ENCODE measurements around the gene TMEM248.
"Not testable (repeated sequence)": the region's sequence is repeated elsewhere in the genome, so short reads cannot be mapped to it uniquely, and the experiment has no call there.

Gene TMEM248, protein sequence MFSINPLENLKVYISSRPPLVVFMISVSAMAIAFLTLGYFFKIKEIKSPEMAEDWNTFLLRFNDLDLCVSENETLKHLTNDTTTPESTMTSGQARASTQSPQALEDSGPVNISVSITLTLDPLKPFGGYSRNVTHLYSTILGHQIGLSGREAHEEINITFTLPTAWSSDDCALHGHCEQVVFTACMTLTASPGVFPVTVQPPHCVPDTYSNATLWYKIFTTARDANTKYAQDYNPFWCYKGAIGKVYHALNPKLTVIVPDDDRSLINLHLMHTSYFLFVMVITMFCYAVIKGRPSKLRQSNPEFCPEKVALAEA

DNA sequence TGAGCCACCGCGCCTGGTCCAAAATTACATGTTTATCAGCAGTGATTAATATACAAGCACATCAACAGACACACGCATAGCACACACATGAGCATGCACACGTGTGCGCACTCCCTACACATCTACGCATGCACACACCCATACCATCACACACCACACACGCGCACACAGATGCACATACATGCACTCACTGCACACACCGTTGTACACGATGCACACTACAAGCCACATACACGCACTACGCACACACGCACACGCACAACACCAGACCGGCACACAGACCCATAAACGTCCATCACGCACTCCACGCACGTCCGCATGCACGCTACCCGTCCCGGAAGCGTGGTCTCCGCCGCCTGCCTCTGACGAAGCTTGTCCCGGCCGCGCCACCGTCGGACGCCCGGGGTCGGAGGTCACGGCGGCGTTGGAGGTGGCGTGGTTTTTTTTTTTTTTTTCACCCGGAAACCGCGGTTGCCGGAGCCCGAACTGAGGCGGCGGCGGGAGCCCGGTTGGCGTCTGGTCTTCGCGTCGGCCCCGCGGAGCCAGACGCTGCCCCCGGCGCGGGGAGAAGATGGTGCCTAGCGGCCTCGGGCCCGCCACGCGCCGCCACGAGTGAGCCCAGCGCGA is at the start of gene TMEM248:
TSS of gene TMEM248 (plus strand) at position 457 of the 627 bp plus-strand sequence. CDS start 20,641 bp downstream, outside the sequence.
- DNase-seq (ENCODE audit: low read depth): peak; percentile 22

DNA sequence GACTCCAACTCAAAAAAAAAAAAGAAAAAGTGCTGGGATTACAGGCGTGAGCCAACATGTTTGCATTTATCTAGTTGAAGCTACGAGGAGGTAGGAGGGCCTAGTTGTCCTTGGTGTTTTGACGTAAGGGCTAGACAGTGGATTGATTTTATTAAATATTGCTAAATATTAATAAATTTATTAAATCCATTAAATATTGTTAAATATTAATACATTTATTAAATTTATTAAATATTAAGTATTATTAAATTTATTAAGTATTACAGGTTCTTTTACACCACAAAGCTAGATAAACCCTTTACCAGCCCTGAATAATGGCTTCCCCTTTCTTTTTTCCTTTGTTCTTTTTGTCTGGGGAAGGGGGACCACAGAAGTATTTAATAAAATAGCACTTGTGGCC is 47.5 kb upstream of the TMEM248 start:
- DNase-seq (ENCODE audit: low read depth): no peak

DNA sequence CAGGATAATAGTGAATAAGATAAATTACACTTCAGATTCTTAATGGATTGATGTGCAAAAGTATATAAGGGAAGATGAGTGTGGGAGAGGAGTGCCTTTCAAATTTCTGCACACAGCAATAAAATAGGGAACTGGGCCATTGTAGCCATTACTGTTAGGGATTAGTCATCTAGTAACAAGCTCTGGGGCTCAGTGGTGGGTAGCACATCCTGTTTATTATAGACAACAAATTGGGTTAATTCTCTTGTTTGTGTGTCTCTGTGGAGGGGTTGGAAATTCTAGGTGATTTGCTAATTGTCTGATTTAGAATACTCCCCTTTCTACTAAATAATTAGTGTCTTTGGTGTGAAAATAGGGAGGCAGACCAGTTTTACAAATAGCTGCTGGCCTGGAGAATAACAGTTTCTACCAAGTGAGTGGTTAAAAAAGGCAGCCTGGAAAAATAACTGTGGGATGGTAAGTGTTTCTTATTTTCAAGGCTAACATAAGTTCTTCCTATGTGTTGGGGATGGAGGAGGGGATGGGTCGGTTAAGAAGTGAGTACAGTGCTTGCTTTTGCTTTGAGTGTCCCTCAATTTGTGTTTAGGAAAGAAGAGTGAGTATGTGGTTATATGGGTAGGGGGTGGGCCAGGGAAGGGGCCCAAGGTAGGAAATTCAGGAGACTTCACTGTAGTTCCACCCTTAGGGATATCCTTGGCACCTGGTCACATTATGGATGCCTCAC is 43.3 kb upstream of the TMEM248 start:
- DNase-seq (ENCODE audit: low read depth): no peak

DNA sequence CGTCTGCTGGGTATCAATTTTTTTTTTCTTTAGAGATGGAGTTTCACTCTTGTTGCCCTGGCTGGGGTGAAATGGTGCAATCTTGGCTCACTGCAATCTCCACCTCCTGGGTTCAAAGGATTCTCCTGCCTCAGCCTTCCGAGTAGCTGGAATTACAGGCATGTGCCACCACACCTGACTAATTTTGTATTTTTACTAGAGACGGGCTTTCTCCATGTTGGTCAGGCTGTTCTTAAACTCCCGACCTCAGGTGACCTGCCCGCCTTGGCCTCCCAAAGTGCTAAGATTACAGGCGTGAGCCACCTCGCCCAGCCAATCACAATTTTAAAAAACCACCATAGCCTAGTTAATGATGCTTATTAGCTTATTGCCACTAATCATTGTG is 42.7 kb upstream of the TMEM248 start:
- not testable (repeated sequence) for DNase-seq (ENCODE audit: low read depth)

DNA sequence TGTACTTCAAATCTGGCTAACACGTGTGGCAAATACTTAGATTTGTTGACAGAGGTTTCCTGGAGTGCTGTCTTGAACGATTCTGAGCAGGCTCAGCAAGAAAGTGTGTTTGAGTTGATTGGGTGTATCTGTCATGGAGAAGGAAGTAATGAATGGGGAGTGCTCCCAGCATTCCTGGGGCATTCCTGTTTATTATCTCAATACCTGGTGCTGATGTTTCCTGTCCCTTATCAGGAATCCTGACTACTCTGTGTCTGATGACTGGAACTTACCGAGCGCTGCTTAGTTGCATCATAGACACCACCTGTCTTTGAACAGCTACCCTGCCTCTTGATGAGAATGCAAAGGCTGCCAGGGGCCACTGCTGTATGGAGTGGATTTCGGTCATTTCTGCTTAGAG is 41.0 kb upstream of the TMEM248 start:
- DNase-seq (ENCODE audit: low read depth): no peak

DNA sequence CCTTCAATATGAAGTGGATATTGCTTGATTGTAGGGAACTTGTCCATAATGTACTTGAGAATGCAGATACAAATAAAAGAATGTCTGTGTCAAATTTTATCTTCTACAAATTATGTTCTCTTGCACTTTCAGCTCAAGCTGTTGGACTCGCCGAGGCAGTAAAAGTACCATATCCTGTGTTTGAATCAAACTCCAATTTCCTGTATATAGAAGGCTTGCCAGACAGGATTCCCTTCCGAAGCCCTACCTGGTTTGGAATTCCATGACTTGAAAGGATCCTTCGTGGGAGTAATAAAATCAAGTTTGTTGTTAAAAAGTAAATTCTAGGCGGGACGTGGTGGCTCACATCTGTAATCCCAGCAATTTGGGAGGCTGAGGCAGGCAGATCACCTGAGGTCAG is 40.4 kb upstream of the TMEM248 start:
- DNase-seq (ENCODE audit: low read depth): not testable (repeated sequence)

DNA sequence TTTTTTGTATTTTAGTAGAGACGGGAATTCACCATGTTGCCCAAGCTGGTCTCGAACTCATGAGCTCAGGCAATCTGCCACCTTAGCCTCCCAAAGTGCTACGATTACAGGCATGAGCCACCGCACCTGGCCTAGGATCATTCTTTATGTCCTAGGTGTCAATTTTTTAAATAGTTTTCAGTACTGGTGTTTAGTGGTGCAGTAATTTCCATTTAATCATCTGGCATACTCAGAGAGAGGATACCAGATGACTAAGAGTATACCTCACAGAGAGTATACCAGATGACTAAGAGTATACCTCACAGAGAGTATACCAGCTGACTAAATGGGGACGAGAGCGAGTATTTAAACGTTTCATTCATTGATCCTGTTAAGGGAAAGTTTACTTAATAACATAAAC is 37.3 kb upstream of the TMEM248 start:
- DNase-seq (ENCODE audit: low read depth): peak; percentile 5

DNA sequence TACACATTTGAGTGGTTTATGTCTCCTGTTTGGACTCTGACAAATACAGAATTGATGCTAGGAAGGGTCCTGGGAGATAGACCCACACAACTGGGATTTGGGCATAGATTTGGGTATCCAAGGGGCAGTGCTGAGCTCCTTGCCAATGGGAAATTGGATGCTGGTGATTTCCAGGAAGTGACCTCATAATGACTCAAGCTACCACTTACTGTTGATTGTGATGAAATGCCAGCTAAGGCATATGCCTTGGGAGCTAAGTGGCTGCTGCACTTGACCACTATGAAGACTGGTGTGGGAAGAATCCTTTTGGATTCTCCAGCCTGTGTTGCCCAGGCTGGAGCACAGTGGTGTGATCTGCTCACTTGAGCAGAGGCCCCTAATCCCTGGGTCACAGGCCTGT is 36.5 kb upstream of the TMEM248 start:
- DNase-seq (ENCODE audit: low read depth): not testable (repeated sequence)

DNA sequence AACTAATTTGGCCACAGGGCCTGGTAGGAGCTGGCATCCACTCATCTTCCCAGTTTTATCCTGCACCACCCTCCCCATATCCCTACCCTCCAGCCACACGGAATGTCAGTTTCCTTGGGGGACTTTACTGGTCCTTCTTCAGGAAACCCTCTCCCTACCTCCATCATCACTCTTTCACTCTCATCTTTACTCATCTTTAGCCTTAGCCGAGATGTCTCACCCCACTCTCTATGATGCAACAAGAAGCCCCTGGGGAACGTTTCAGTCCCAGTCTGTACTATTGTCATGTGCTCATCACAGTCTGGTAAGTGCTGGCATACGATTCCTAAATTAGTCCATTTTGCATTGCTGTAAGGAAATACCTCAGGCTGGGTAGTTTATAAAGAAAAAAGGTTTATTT is 34.9 kb upstream of the TMEM248 start:
- no peak for DNase-seq (ENCODE audit: low read depth)

DNA sequence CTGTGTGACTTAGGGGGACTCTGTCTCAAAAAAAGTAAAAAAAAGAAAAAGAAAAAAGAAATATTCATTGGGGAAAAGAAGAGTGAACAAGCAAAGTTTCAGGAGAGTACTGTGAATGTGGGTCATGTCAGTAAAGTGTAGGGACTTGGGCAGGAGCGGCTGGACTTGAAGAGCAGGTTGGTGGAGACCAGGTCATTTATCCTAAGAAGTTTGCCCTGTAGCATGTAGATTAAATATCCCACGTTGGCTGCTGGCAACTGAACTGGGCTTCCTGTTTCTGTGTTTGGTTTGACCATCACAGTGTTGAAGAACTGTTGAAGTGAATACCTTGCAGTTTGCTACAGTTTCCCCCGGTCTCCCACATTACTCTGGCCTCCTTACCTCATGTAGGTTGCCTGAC is 32.8 kb upstream of the TMEM248 start:
- DNase-seq (ENCODE audit: low read depth): not testable (repeated sequence)

DNA sequence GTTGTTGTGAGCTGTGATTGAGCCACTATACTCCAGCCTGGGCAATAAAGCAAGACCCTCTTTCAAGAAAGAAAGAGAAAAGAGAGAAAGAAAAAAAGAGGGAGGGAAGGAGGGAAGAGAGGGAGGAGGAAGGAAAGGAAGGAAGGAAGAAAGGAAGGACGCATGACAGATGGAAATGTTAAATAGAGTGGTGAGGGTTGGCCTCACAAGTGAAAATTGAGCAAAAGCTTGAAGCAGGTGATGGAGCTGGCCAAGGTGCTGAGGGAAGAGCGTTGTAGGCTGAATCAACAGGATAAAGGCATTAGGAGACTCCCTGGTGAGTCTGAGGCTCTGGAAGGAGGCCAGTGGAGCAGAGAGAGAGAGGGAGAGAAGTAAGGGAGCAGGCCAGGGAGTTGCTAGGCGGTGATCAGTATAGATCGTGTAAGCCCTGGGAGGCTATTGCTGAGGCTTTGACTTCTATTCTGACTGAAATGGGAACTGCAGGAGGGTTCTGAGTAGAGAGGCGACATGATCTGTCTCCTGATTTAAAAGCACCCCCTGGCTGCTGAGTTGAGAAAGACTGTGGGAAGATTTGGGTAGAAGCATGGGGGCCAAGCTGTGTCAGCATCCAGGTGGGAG is 26.5 kb upstream of the TMEM248 start:
- peak; percentile 4 for DNase-seq (ENCODE audit: low read depth)

DNA sequence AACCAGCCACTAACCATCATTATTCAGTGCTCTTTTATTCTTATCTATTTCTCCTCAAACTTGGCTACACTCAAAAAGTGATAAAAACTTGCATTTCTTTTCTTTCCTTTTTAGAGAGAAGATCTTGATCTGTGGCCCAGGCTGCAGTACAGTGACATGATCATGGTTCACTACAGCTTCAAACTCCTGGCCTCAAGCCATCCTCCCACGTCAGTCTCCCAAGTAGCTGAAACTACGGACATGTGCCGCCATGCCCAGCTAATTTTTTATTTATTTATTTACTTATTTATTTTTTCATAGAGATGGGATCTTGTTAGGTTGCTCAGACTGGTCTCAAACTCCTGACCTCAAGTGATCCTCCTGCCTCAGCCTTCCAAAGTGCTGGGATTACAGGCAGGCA is 24.6 kb upstream of the TMEM248 start:
- DNase-seq (ENCODE audit: low read depth): no peak

DNA sequence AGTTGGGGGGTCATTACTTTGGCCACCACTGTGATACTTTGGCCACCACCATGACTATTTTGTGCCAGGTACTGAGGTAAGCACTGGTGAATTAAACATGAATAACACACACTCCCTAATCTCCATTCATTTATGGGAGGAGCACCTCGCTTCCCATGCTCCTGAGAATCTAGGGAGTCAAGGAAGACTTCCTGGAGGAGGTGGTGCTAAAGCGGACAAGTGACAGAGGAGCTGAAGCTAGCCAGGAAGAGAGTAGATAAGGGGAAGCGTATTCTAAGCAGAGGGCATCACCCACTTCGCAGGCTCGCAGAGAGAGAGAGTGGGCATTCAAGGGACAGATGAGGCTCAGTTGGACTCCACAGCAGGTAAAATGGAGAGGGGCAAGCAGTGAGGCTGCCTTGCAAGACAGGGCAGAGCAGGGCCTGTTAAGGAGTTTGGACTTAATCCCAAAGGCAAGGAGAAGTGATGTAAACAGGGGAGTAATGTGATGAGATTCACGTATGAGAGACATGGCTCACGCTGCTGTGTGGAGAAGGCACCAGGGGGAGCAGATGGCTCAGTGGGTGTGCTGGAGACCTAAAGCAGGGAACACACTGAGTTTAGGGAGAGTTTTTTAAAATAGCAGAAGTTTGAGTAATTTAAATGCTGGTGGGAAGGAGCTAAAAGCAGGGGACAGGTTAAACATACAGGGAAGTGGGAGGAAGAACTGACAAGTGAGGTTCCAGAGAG is 21.3 kb upstream of the TMEM248 start:
- DNase-seq (ENCODE audit: low read depth): no peak

DNA sequence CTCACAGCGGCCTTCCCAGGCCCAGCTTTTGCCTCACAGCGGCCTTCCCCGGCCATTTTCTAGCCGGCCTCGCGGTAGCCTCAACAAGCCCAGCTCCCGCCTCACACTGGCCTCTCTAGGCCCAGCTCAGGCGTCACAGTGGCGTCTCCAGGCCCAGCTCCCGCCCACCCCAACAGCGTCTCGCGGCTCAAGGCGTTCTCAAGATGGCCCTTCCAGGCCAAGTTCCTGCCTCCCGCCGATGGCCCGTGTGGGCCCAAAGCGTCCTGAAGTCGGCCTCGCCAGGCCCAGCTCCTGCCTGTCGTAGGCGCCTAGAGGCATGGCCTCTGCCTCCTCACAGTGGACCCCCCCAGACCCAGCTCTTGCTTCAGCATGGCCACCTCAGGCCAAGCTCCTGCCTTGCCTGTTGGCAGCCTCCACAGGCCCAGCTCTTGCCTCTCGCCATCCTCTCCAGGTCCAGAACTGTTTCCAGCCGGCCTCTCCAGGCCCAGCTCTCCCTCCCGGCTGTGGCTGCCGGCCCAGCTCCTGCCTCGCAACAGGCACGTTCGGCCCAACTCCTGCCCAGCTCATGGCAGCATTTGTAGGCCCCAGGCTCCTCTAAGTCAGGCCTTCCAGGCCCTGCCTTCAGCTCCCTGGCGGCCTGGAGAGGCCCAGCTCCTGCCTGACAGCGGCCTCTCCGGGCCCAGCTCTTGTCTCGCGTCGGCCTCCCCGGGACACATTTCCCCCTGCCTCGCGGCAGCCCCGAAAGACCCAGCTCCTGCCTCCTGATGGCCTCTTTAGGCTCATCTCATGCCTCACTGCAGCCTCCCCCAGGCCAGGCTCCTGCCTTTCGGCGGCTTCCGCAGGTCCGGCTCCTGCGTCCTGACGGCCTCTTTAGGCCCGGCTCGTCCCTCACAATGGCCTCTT is 18.8 kb upstream of the TMEM248 start:
- DNase-seq (ENCODE audit: low read depth): no peak

DNA sequence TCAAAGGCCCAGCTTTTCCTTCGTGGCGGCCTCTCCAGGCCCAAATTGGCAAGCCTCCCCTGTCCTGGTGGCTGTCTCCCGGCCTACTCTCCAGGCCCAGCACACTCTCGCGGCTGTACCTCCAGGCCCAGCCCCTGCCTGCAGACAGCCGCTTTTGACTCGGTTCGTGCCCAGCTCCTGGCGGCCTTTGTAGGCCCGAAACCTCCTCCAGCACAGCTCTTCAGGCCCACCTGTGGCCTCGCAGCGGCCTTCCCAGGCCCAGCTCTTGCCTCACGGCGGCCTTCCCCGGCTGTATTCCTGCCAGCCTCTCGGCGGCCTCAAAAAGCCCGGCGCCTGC is 18.2 kb upstream of the TMEM248 start:
- no peak for DNase-seq (ENCODE audit: low read depth)

DNA sequence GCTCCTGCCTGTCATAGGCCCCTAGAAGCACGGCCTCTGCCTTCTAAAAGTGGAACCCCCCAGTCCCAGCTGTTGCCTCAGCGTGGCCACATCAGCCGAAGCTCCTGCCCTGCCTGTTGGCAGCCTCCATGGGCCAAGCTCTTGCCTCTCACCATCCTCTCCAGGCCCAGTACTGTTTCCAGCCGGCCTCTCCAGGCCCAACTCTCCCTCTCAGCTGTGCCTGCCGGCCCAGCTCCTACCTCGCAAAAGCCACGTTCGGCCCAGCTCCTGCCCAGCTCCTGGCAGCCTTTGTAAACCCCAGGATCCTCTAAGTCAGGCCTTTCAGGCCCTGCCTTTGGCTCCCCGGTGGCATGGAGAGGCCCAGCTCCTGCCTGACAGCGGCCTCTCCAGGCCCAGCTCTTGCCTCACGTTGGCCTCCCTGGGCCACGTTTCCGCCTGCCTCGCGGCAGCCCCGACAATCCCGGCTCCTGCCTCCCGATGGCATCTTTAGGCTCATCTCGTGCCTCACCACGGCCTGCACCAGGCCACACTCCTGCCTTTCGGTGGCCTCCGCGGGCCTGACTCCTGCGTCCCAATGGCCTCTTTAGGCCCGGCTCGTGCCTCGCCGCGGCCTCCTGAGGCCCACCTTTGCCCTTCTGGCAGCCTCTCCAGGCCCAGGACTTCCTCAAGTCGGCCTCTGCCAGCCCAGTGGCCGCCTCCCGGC is 17.5 kb upstream of the TMEM248 start:
- DNase-seq (ENCODE audit: low read depth): no peak

DNA sequence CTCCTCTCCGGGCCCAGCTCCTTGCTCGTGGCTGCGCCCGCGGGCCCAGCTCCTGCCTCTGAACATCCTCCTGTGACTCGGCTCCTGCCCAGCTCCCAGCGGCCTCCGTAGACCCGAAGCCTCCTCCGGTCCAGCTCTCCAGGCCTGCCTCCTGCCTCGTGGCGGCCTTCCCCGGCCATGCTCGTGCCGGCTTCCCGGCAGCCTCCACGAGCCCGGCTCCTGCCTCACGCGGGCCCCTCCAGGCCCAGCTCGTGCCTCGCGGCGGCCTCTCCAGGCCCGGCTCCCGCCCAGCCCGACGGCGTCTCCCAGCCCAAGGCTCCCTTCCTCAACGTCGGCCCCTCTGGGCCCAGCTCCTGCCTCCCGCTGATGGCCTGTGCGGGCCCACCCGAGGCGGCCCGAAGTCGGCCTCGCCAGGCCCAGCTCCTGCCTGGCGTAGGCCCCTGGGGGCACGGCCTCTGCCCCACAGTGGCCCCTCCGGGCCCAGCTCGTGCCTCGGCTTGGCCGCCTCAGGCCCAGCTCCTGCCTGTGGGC is 16.9 kb upstream of the TMEM248 start:
- no peak for DNase-seq (ENCODE audit: low read depth)

DNA sequence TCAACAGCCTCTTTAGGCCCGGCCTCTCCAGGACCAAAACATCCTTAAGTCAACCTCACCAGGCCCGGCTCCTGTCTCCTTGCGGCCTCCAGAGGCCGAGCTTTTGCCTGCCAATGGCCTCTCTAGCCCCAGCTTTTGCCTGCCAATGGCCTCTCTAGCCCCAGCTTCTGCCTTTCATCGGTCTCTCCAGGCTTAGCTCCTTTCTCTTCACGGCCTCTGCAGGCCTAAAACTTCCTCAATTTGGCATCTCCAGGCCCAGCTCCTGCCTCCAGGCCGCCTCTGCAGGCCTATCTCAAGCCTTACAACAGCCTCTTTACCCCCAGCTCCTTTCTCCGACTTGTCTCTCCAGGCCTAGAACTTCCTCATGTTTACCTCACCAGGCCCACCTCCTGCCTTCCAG is 15.7 kb upstream of the TMEM248 start:
- no peak for DNase-seq (ENCODE audit: low read depth)

DNA sequence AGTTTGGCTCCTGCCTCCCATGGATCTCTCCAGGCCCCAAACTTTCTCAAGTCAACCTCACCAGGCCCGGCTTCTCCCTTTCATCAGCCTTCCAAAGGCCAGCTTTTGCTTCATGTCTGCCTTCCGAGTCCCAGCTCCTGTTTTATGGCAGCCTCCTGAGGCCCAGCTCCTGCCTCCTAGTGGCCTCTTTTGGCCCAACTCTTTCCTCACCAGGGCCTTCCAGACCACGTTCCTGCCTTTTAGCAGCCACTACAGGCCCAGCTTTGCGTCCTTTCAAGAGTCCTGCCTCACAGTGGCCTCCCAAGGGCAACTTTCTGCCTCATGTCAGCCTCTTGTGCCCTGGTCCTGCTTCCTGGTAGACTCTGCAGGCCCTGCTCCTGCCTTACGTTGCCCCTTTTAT is 15.3 kb upstream of the TMEM248 start:
- DNase-seq (ENCODE audit: low read depth): no peak

DNA sequence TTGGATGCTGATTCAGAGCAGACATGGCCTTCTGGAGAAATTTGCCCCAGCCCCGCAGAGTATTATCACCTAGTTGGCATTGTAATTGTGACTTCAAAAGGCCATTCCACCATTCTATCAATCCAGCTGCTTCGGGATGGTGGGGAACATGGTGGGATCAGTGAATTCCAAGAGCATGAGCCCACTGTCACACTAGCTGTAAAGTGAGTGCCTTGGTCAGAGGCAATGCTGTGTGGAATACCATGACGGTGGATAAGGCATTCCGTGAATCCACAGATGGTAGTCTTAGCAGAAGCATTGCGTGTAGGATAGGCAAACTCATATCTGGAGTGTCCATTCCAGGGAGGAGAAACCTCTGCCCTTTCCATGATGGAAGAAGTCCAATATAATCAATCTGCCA is 13.3 kb upstream of the TMEM248 start:
- no peak for DNase-seq (ENCODE audit: low read depth)

All from non-pigmented ciliary epithelial cell (primary cell).